HG02970 (cell line): Measurements from ENCODE around the gene THG1L.
"Not testable (repeated sequence)": the region's sequence is repeated elsewhere in the genome, so short reads cannot be mapped to it uniquely, and the experiment has no call there.

ENCODE experiments used
- ATAC-seq: cut with Tn5 transposase; IDR thresholded peaks from one replicate; pipeline ENCODE4 v1.9.1; 2021; ENCODE audit warnings: mild to moderate bottlenecking, moderate library complexity, moderate number of reproducible peaks; ENCODE audit not compliant: unreplicated experiment, low FRiP score

Gene THG1L

GRCh38 chr5:157726607-157727006 is 4.6 kb upstream of the THG1L start:
- not testable (repeated sequence) for ATAC-seq

DNA sequence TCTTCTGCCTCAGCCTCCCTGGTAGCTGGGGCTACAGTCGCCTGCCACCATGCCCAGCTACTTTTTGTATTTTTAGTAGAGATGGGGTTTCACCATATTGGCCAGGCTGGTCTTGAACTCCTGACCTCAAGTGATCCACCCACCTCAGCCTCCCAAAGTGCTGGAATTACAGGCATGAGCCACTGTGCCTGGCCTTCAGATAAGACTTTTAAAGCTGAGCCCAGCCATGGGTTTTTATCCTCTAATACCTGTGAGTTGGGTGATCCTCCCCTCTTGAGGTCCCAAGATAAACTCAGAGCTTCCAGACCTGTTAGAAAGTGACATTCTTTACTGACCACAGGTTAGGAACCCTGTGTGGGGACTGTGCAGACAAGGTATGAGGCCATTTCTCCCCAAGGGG is 3.4 kb upstream of the THG1L start:
- ATAC-seq: not testable (repeated sequence)

- peak; percentile 57 for ATAC-seq
Measured at GRCh38 chr5:157729858-157730257, 1.4 kb upstream of the THG1L start.

- no peak for ATAC-seq
Measured at GRCh38 chr5:157730900-157731271, 334 bp upstream of the THG1L start.

DNA sequence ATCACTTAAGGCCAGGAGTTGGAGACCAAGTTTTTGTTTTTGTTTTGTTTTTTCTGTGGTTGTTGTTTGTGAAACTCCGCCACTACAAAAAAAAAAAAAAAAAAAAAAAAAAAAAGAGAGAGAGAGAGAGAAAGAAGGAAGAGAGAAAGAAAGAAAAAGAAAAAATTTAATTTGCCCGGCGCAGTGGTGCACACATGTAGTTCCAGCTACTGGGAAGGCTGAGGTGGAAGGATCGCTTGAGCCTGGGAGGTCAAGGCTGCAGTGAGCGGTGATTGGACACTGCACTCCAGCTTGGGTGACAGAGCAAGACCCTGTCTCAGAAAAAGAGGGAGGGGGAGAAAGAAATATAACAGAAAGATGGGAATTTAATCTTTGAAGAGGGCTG is 902 bp downstream of the THG1L start:
- no peak for ATAC-seq

- no peak for ATAC-seq
Measured at GRCh38 chr5:157732596-157733262, 1.5 kb downstream of the THG1L start.

GRCh38 chr5:157734436-157734835 is 3.2 kb downstream of the THG1L start:
- ATAC-seq: no peak

GRCh38 chr5:157735991-157736390 is 4.8 kb downstream of the THG1L start:
- no peak for ATAC-seq

- no peak for ATAC-seq
Measured at GRCh38 chr5:157739388-157740228, 8.4 kb downstream of the THG1L start.

DNA sequence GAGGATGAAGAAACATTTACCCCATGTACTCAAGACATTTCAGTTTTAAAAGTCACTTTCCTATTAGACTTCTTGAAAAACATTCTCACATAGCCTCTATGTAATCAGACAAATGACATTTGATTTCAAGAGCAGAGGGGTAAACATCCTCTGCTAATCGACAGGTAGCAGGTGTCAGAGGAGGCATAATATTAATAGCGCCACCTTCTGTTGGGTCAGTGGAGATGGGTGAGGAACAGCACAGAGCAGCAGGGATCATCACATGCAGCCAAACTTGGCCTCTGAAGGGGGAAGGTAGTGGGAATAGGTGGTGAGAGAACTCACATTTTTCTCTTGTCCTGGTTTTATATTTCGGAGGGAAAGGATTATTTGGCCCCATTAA is 9.0 kb downstream of the THG1L start:
- ATAC-seq: no peak

- ATAC-seq: no peak
Measured at GRCh38 chr5:157741131-157741530, 9.9 kb downstream of the THG1L start.

- peak; percentile 91 for ATAC-seq
Measured at GRCh38 chr5:157743163-157744050, 12.2 kb downstream of the THG1L start, which contains the start of gene LSM11. LSM11 (plus strand) TSS chr5:157743712; CDS start chr5:157743751, 39 bp downstream.

DNA sequence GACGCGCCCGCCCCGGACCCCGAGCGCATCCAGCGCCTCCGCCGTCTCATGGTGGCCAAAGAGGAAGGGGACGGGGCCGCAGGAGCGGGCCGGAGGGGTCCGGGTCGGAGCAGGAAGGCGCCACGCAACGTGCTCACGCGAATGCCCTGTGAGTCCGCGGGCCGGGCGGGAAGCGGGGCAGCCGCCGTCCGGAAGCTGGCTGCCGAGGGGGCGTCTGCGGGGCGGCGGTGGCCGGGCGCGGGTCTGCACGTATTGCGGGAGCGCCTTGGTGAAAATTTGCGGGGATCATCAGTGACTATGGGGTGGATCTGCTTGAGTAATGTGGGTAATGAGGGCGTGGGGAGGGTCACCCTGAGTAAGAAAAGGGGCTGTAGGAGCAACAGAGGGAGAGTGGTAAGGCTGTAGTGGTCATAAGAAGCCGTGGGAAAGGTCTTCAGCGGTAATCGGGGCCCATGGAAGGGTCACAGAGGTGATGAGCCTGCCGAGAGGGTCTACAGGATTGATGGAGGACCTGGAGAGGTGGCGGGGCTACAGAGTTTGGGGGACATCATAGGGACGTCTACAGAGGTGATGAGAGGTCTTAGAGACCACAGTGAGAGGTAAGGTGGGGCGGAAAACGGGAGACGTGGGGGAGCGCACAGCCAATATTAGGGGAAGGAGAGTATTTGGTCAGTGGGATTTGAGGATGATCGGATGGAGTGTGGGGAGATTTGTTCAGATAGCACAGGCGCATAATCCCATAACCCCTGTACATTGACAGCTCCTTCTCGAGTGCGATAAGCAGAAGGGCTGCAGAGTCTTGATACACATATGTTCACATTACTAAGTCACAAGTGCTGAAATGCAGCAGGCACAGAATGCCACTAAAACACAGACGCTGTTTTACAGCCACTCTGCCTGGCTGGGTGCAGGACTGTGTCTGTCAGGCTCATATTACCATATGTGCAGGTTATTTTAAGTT is 13.1 kb downstream of the THG1L start:
- no peak for ATAC-seq

GRCh38 chr5:157745041-157745456 is 13.8 kb downstream of the THG1L start:
- ATAC-seq: no peak

DNA sequence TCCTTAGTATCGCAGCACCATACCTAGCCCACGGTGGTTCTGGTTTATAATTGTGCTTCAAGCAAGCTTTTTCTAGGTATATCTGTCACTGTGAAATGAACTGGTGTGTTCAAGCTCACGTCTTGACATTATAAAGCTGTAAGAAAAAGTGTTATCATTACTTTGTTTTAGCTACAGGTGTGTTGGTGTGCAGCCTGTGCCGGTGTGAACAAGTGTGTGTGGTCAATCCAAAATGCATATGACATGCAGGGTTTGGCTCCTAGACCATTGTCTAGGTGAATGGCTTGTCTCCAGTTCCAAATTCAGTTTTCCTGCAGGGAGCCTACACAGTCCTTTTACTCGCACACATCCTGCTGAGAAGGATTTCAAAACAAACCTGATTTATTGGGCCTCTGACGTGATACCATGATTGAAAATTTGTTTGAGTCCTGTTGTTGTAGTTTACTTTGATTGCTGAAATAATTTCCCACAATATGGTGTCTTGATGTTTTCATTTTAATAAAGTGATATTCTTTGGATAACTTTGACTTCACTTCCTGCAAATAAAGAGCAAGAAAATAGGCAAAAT is 16.0 kb downstream of the THG1L start:
- no peak for ATAC-seq

DNA sequence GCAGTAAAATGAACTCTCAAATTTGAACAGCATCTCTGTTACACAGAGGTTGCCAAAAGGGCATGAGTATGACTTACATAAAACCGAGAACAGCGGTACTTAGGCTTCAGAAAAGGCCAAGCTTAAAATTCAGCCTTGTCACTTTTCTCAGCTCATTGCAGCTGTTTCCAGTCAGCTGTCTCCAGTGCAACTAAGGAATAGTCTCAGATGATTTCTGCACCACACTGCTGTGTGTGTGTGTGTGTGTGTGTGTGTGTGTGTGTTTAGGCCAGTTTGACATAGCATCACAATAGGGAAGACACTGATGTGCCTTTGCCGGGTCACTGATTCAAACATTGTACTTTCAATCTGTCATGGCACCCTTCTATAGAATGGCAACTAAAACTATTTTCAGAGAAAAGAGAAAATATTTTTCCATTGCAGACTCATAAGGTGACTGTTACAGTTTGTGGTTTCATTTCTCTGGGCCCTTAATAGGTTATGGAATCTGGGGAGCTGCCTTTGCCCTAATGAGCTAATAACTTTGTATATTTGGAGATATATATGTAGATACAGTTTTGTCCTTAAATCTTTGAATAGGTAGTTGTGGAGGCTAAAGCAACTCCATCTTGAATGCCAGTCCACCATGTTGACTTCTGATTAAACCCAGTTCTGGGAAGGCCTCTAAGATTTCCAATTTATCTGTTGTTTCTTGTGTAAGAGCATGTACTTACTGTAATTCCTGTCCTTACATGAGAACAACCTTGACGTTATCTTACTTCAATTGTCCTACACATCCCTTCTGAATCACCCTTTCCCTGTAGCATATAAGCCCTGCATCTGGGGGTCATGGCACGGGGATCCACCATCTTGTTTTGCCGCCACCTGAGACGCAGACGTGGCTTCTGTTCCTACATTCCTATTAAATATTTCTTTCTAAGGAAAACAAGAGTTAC is 16.8 kb downstream of the THG1L start:
- ATAC-seq: no peak

- no peak for ATAC-seq
Measured at GRCh38 chr5:157748760-157749461, 17.7 kb downstream of the THG1L start.

- no peak for ATAC-seq
Measured at GRCh38 chr5:157749462-157749799, 18.2 kb downstream of the THG1L start.
